ENCODE data around the gene NR2C1. TPM values are rescaled to one million over a fixed set of nuclear protein-coding genes. Genes with fewer than 3 reads are reported as not detected.
A peak's percentile ranks its signal among the peaks of the same experiment; 100 is the strongest.

NR2C1 gene
- total RNA-seq, 4 donors from 2014 or later: 56.7 to 114 (median 80.1) TPM

- Histone ChIP-seq H3K4me1 (no peaks in the 10 kb centered on the region), H3K27ac (peak overlapping the region in 1 of 2 donors; percentile 78), H3K4me3 (no peak overlapping the region), H3K36me3 (no peaks in the 10 kb centered on the region), H3K9me3 (no peaks in the 10 kb centered on the region), H3K27me3 (no peaks in the 10 kb centered on the region)
- no peak for TF ChIP-seq CTCF (IDR thresholded peaks at IDR 0.05)
- intact Hi-C loops (cut with DNase I; ENCODE audit: low total_unique reads): no loop called here
- no peak for DNase-seq
Measured at GRCh38 chr12:95004610-95005009, 68.8 kb downstream of the NR2C1 start.

- DNase-seq: no peak
- Histone ChIP-seq H3K4me3 (peak overlapping the region; percentile 65 to 81), H3K27me3 (no peaks in the 10 kb centered on the region), H3K27ac (peak overlapping the region; percentile 78 to 85), H3K36me3 (no peaks in the 10 kb centered on the region), H3K4me1 (no peaks in the 10 kb centered on the region), H3K9me3 (no peaks in the 10 kb centered on the region)
- intact Hi-C loops (cut with DNase I; ENCODE audit: low total_unique reads): no loop called here
- TF ChIP-seq CTCF (IDR thresholded peaks at IDR 0.05) (no peak), POLR2A (IDR thresholded peaks at IDR 0.05) (no peak)
Measured at GRCh38 chr12:95003921-95004272, 69.5 kb downstream of the NR2C1 start.

- H3K4me1 ChIP-seq: no peaks in the 10 kb centered on the region
- H3K27me3 ChIP-seq: no peaks in the 10 kb centered on the region
- H3K27ac ChIP-seq: peak within 1 kb of the TSS; percentile 78 to 85
- H3K9me3 ChIP-seq: no peaks in the 10 kb centered on the region
- intact Hi-C loops (cut with DNase I; ENCODE audit: low total_unique reads): no loop called here
- H3K36me3 ChIP-seq: no peaks in the 10 kb centered on the region
- peak within 1 kb of the TSS; percentile 65 to 81 for H3K4me3 ChIP-seq
- TF ChIP-seq POLR2A (IDR thresholded peaks at IDR 0.05): peak; percentile 44 to 56
- peak in 2 of 4 experiments; percentile 7 to 37 for TF ChIP-seq CTCF (IDR thresholded peaks at IDR 0.05)
- peak; percentile 93 to 95 for DNase-seq
Measured at GRCh38 chr12:95003213-95003920, 70.1 kb downstream of the NR2C1 start, which contains the start of gene NDUFA12. TSS of gene NDUFA12 (minus strand) at chr12:95003697. CDS start at chr12:95003680, 17 bp downstream.

GRCh38 chr12:95002754-95003153 lies 70.7 kb downstream of the NR2C1 start:
- H3K4me3 ChIP-seq: peak overlapping the region; percentile 65 to 81
- H3K4me1 ChIP-seq: no peaks in the 10 kb centered on the region
- peak overlapping the region; percentile 78 to 85 for H3K27ac ChIP-seq
- DNase-seq: no peak
- no peaks in the 10 kb centered on the region for H3K9me3 ChIP-seq
- H3K27me3 ChIP-seq: no peaks in the 10 kb centered on the region
- no peaks in the 10 kb centered on the region for H3K36me3 ChIP-seq
- no peak for TF ChIP-seq POLR2A (IDR thresholded peaks at IDR 0.05)
- intact Hi-C loops (cut with DNase I; ENCODE audit: low total_unique reads): no loop called here

- H3K9me3 ChIP-seq: no peaks in the 10 kb centered on the region
- TF ChIP-seq POLR2A (IDR thresholded peaks at IDR 0.05) (no peak), CTCF (IDR thresholded peaks at IDR 0.05) (no peak)
- no peaks in the 10 kb centered on the region for H3K27me3 ChIP-seq
- DNase-seq: no peak
- no peak overlapping the region for H3K4me3 ChIP-seq
- no peaks in the 10 kb centered on the region for H3K36me3 ChIP-seq
- intact Hi-C loops (cut with DNase I; ENCODE audit: low total_unique reads): no loop called here
- H3K27ac ChIP-seq: no peak overlapping the region
- no peaks in the 10 kb centered on the region for H3K4me1 ChIP-seq
Measured at GRCh38 chr12:94998326-94998725, 75.1 kb downstream of the NR2C1 start.
